HCT116 (cell line): ENCODE results near the gene SNRNP70. TPM values are rescaled to one million over a fixed set of nuclear protein-coding genes. Genes with fewer than 3 reads are reported as not detected.
"Not testable (repeated sequence)": the region's sequence is repeated elsewhere in the genome, so short reads cannot be mapped to it uniquely, and the experiment has no call there.

Source experiments
- ATAC-seq: fragments of 200-7000 bp; cut with Tn5 transposase; 2 replicates; pipeline ENCODE4 v1.9.1; 2020; ENCODE audit warnings: mild to moderate bottlenecking, moderate library complexity
- BruUV-seq: library from RNA; stranded (reverse); fragments of 400-500 nt; replicated peaks from 2 replicates; lab custom pipeline; 2021; lab: Mats Ljungman, UMichigan
- CTCF ChIA-PET: fragments of 300-600 bp; sonication (Branson Sonifier 250); formaldehyde crosslinking; loops from one replicate; lab custom pipeline; 2021; ENCODE audit warnings: antibody characterized with exemption; lab: Charles Lee
- POLR2A ChIA-PET: fragments of 300-600, 350-600 bp; sonication (Branson Sonifier 250); formaldehyde crosslinking; loops from one replicate; lab custom pipeline; 2021; ENCODE audit warnings: antibody characterized with exemption; lab: Charles Lee
- RAD21 ChIA-PET, 2 experiments: fragments of 300-600 bp; sonication (Branson Sonifier 250); formaldehyde crosslinking; loops; one replicate each; lab custom pipeline; 2023; ENCODE audit warnings: low total read pairs in 2 of 2; ENCODE audit not compliant: uncharacterized antibody in 2 of 2, unreplicated experiment in 2 of 2, low non-redundant PET in 1 of 2; lab: Charles Lee
- DNase-seq: peaks from one replicate; pipeline ENCODE4 v3.0.0-alpha.2; 2010; ENCODE audit warnings: low read depth, low spot score
- H2AFZ ChIP-seq: fragments of 200-600 bp; shearing (Covaris generic), sonication (generic); 2 replicates; pipeline ENCODE4 v1.6.1; 2017; ENCODE audit warnings: low read depth, mixed run types, mixed read lengths, antibody characterized with exemption, low read length; ENCODE audit not compliant: poor library complexity, severe bottlenecking
- H3K27ac ChIP-seq: 2 replicates; pipeline ENCODE4 v1.5.1; 2012; ENCODE audit warnings: low read depth, low read length
- H3K27me3 ChIP-seq: fragments of 200-600 bp; sonication (generic); 2 replicates; pipeline ENCODE4 v1.6.1; 2016; ENCODE audit warnings: mixed run types, low read length, mixed read lengths; ENCODE audit not compliant: insufficient read depth
- H3K36me3 ChIP-seq, 2 experiments: fragments of 200-500 bp in 1 of 2; fragments of 200-600 bp in 1 of 2; sonication (Bioruptor generic) in 1 of 2; sonication (generic) in 1 of 2; 2 replicates each; pipeline versions ENCODE4 v1.5.1 to v1.6.1; 2014 to 2016; ENCODE audit warnings: low read length in 2 of 2, inconsistent platforms in 1 of 2, mixed read lengths in 1 of 2, mixed run types in 1 of 2; ENCODE audit not compliant: insufficient read depth in 2 of 2, control insufficient read depth in 1 of 2
- H3K4me1 ChIP-seq, 2 experiments: fragments of 200-600 bp in 1 of 2; sonication (generic) in 1 of 2; 2 replicates each; pipeline versions ENCODE4 v1.5.1 to v1.6.1; 2012 to 2017; ENCODE audit warnings: low read length in 2 of 2, inconsistent platforms in 1 of 2, mild to moderate bottlenecking in 1 of 2, mixed read lengths in 1 of 2, mixed run types in 1 of 2, moderate library complexity in 1 of 2; ENCODE audit not compliant: insufficient read depth in 2 of 2, control insufficient read depth in 1 of 2
- H3K4me2 ChIP-seq: fragments of 200-600 bp; sonication (generic); 2 replicates; pipeline ENCODE4 v1.6.1; 2017; ENCODE audit warnings: mixed run types, low read length, mixed read lengths
- H3K4me3 ChIP-seq, 2 experiments: fragments of 200-600 bp in 1 of 2; sonication (generic) in 1 of 2; replicated peaks in 1 of 2; 2 replicates each; pipeline ENCODE4 v1.5.1; 2011 to 2016; ENCODE audit warnings: low read length in 2 of 2, control low read depth in 1 of 2, low read depth in 1 of 2, mild to moderate bottlenecking in 1 of 2, mixed read lengths in 1 of 2, mixed run types in 1 of 2
- H3K79me2 ChIP-seq: fragments of 200-600 bp; sonication (generic); 2 replicates; pipeline ENCODE4 v1.6.1; 2017; ENCODE audit warnings: mild to moderate bottlenecking, mixed run types, low read length, moderate library complexity, mixed read lengths; ENCODE audit not compliant: insufficient read depth
- H3K9ac ChIP-seq: fragments of 200-600 bp; sonication (generic); 2 replicates; pipeline ENCODE4 v1.6.1; 2016; ENCODE audit warnings: low read length, mixed read lengths
- H3K9me2 ChIP-seq: fragments of 200-600 bp; sonication (generic), shearing (Covaris generic); 2 replicates; pipeline ENCODE4 v1.6.1; 2017; ENCODE audit warnings: mixed run types, mild to moderate bottlenecking, moderate library complexity; ENCODE audit not compliant: insufficient read depth
- H3K9me3 ChIP-seq, 2 experiments: fragments of 200-500 bp in 1 of 2; fragments of 200-600 bp in 1 of 2; sonication (Bioruptor generic) in 1 of 2; sonication (generic) in 1 of 2; 2 replicates each; pipeline ENCODE4 v1.6.1; 2014 to 2017; ENCODE audit warnings: low read length in 2 of 2, mixed read lengths in 2 of 2, inconsistent platforms in 1 of 2, low read depth in 1 of 2, mild to moderate bottlenecking in 1 of 2, mixed run types in 1 of 2, moderate library complexity in 1 of 2; ENCODE audit not compliant: control insufficient read depth in 1 of 2, insufficient read depth in 1 of 2
- H4K20me1 ChIP-seq: fragments of 200-600 bp; sonication (generic), shearing (Covaris generic); 2 replicates; pipeline ENCODE4 v1.6.1; 2017; ENCODE audit warnings: mixed run types, mild to moderate bottlenecking, moderate library complexity; ENCODE audit not compliant: insufficient read depth
- CBX3 ChIP-seq: IDR thresholded peaks from 2 replicates; pipeline ENCODE4 v1.6.1; 2012; ENCODE audit warnings: low read depth
- CEBPB ChIP-seq: IDR thresholded peaks from 2 replicates; pipeline ENCODE4 v1.6.1; 2012; ENCODE audit warnings: low read depth
- EGR1 ChIP-seq: IDR thresholded peaks from 2 replicates; pipeline ENCODE4 v1.6.1; 2012; ENCODE audit warnings: low read depth
- ELF1 ChIP-seq: IDR thresholded peaks from 2 replicates; pipeline ENCODE4 v1.6.1; 2012; ENCODE audit warnings: low read depth, borderline replicate concordance
- EZH2 ChIP-seq: fragments of 200-600 bp; sonication (generic); IDR thresholded peaks from 2 replicates; pipeline ENCODE4 v1.6.1; 2017; ENCODE audit warnings: antibody characterized with exemption, mixed run types
- FOSL1 ChIP-seq: IDR thresholded peaks from 2 replicates; pipeline ENCODE4 v1.6.1; 2012; ENCODE audit warnings: low read depth
- JUND ChIP-seq: IDR thresholded peaks from 2 replicates; pipeline ENCODE4 v1.6.1; 2012
- RAD21 ChIP-seq: IDR thresholded peaks from 2 replicates; pipeline ENCODE4 v1.6.1; 2012; ENCODE audit warnings: low read depth, mild to moderate bottlenecking
- SRF ChIP-seq: IDR thresholded peaks from 2 replicates; pipeline ENCODE4 v1.6.1; 2012; ENCODE audit warnings: low read depth
- TCF7L2 ChIP-seq: IDR thresholded peaks from 2 replicates; pipeline ENCODE4 v1.7.0; 2011; ENCODE audit warnings: borderline replicate concordance, inconsistent platforms; ENCODE audit not compliant: insufficient read depth, insufficient read length; ENCODE audit errors: extremely low read depth
- YY1 ChIP-seq: IDR thresholded peaks from 2 replicates; pipeline ENCODE4 v1.6.1; 2011; ENCODE audit warnings: low read length, low read depth, moderate library complexity, mild to moderate bottlenecking; ENCODE audit not compliant: insufficient replicate concordance; ENCODE audit errors: extremely low read depth
- ZBTB33 ChIP-seq: IDR thresholded peaks from 2 replicates; pipeline ENCODE4 v1.6.1; 2011; ENCODE audit warnings: mild to moderate bottlenecking, low read length, moderate library complexity; ENCODE audit not compliant: insufficient replicate concordance; ENCODE audit errors: extremely low read depth
- ZFX ChIP-seq: fragments of 450-650 bp; IDR thresholded peaks from 2 replicates; pipeline ENCODE4 v1.6.1; 2017
- intact Hi-C: fragments of 100-400 bp; cut with micrococcal nuclease; formaldehyde crosslinking; loops from 2 replicates; pipeline ENCODE4 v1.10.0; 2022
- total RNA-seq: library from RNA; stranded (reverse); gene quantifications from one replicate; pipeline ENCODE4 v1.2.1, GENCODE V29; 2021; ENCODE audit not compliant: unreplicated experiment
- TF ChIP-seq, protein P1 (sequence below): IDR thresholded peaks from 2 replicates; pipeline ENCODE4 v1.6.1; 2012; ENCODE audit warnings: low read depth
- TF ChIP-seq, protein P2 (sequence below): IDR thresholded peaks from 2 replicates; pipeline ENCODE4 v1.6.1; 2012

Gene SNRNP70
- total RNA-seq, 1 experiment from 2014 or later, result 236 TPM

DNA sequence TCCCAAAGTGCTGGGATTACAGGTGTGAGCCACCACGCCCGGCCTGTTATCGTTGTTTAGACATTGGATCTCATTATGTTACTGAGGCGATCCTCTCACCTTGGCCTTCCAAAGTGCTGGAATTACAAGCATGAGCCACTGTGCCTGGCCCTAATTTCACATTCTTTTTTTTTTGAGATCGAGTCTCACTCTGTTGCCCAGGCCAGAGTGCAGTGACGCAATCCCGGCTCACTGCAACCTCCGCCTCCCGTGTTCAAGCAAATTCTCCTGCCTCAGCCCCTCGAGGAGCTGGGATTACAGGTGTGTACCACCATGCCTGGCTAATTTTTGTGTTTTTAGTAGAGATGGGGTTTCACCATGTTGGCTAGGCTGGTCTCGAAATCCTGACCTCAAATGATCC lies 38.0 kb downstream of the SNRNP70 start:
- H3K27me3 ChIP-seq, H3K9me3 ChIP-seq, H3K36me3 ChIP-seq, H2AFZ ChIP-seq, POLR2A ChIA-PET, RAD21 ChIA-PET, CTCF ChIA-PET, intact Hi-C loops, H4K20me1 ChIP-seq, H3K27ac ChIP-seq, BruUV-seq, DNase-seq, H3K4me2 ChIP-seq, H3K79me2 ChIP-seq, H3K4me3 ChIP-seq, ATAC-seq, H3K9ac ChIP-seq, H3K9me2 ChIP-seq: not testable (repeated sequence)
- H3K4me1 ChIP-seq, result peaks cover 9 to 24% of the 10 kb centered on the region in 2 experiments

- intact Hi-C loops, result no loop called here
- DNase-seq, result no peak
- TF ChIP-seq ELF1 (no peak), EZH2 (no peak), ZFX (no peak), CBX3 (no peak), SRF (no peak), RAD21 (no peak), FOSL1 (no peak), EGR1 (no peak), CEBPB (no peak), JUND (no peak), YY1 (no peak), TCF7L2 (no peak), ZBTB33 (no peak)
- TF ChIP-seq, protein P1, sequence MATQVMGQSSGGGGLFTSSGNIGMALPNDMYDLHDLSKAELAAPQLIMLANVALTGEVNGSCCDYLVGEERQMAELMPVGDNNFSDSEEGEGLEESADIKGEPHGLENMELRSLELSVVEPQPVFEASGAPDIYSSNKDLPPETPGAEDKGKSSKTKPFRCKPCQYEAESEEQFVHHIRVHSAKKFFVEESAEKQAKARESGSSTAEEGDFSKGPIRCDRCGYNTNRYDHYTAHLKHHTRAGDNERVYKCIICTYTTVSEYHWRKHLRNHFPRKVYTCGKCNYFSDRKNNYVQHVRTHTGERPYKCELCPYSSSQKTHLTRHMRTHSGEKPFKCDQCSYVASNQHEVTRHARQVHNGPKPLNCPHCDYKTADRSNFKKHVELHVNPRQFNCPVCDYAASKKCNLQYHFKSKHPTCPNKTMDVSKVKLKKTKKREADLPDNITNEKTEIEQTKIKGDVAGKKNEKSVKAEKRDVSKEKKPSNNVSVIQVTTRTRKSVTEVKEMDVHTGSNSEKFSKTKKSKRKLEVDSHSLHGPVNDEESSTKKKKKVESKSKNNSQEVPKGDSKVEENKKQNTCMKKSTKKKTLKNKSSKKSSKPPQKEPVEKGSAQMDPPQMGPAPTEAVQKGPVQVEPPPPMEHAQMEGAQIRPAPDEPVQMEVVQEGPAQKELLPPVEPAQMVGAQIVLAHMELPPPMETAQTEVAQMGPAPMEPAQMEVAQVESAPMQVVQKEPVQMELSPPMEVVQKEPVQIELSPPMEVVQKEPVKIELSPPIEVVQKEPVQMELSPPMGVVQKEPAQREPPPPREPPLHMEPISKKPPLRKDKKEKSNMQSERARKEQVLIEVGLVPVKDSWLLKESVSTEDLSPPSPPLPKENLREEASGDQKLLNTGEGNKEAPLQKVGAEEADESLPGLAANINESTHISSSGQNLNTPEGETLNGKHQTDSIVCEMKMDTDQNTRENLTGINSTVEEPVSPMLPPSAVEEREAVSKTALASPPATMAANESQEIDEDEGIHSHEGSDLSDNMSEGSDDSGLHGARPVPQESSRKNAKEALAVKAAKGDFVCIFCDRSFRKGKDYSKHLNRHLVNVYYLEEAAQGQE, result no peak
- TF ChIP-seq, protein P2, sequence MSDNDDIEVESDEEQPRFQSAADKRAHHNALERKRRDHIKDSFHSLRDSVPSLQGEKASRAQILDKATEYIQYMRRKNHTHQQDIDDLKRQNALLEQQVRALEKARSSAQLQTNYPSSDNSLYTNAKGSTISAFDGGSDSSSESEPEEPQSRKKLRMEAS, result no peak
Measured at GRCh38 chr19:49125025-49125731, 39.9 kb downstream of the SNRNP70 start.

More at GRCh38 chr19:49125025-49125731, 39.9 kb downstream of the SNRNP70 start:
- Histone ChIP-seq H4K20me1 (no peaks in the 10 kb centered on the region), H3K27ac (no peak overlapping the region), H3K9me3 (no peaks in the 10 kb centered on the region), H3K9me2 (no peaks in the 10 kb centered on the region), H2AFZ (no peak overlapping the region), H3K36me3 (peaks cover 0 to under 1% of the 10 kb centered on the region in 2 experiments; a peak in 1 of 4 replicates), H3K27me3 (no peaks in the 10 kb centered on the region), H3K79me2 (no peaks in the 10 kb centered on the region), H3K9ac (no peak overlapping the region), H3K4me3 (no peak overlapping the region), H3K4me1 (peaks cover 14 to 24% of the 10 kb centered on the region in 2 experiments), H3K4me2 (no peak overlapping the region)
- POLR2A ChIA-PET, result interaction anchor here (1.1 kb wide), 1 partner anchor 20 kb away, joined by 7 read pairs; no protein-coding TSS in a partner anchor
- BruUV-seq, result no TSS peak
- CTCF ChIA-PET, result no interaction called here
- RAD21 ChIA-PET, result no interaction called here
- ATAC-seq, result no peak
